ENCODE measurements around the gene TBC1D4.
A peak's percentile ranks its signal among the peaks of the same experiment; 100 is the strongest.

Gene TBC1D4

DNA sequence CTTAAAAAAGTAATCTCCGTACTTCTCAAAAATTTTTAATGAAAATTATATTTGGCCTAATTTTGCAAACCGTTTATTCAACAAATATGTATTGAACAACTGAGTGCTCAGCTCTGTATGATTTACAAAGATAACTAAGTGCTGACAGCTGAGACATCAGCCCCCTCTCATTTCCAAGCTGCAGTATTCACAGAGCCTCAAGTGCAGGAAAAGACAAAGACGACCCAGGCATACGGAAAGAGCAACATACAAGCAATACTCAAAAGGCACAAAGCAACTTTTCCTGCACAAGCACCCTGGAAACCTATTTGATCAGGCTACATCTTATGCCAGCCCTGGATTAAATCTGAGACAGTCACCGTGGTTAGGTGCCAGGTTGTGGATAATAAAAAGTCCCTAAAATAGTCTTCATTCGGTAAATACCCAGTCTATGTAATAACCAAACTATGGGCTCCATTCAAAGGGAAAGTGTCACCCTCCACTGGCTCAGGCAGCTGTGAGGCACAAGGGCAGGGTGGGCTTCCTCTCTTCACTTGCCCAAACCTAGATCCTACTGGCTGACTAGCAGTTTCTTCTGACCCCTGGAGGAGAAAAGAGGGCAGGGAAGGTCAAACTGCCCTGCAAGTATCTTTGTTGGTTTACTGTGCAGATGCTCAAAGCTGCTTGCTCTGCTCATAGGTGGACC, 65.5 kb downstream of the TBC1D4 start:
- no peak for DNase-seq (ENCODE audit: low read depth)

DNA sequence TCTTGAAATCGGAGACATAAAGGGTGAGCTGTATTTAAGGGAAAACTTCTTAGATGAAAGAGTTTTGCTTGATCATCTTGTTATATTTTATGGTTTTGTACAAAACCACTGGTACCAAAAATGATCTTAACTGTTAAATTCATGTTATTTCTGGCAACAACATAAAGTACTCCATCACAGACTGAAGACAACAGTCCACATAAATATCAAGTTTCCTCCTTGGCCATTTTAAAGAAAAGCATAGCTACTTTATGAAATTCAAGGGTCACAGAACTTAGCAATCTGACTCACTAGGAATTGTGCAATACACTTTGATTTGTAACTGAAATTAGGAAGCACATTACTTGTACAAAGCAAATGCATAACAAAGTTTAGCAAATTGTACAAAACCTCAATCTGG, 66.3 kb downstream of the TBC1D4 start:
- DNase-seq (ENCODE audit: low read depth): peak; percentile 93

DNA sequence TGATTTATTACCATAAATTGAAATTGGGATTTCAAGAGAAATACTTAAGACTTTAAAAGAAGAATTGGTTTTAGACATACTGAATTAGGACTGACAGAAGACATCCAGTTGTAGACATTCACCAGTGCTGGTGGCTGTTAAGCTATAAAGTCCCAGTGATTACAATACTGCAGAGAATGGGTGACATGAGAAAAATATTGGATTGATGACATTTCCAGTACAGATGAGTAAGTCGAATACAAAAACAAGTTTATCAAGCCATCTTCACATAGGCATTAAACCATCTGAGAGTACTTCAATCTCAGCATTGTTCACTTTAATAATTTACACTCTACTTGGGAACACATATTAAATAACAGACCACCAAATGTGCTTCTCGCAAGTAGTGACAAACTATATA, 66.8 kb downstream of the TBC1D4 start:
- DNase-seq (ENCODE audit: low read depth): no peak

- no peak for DNase-seq (ENCODE audit: low read depth)
Measured at GRCh38 chr13:75414036-75414827, 67.7 kb downstream of the TBC1D4 start.

DNA sequence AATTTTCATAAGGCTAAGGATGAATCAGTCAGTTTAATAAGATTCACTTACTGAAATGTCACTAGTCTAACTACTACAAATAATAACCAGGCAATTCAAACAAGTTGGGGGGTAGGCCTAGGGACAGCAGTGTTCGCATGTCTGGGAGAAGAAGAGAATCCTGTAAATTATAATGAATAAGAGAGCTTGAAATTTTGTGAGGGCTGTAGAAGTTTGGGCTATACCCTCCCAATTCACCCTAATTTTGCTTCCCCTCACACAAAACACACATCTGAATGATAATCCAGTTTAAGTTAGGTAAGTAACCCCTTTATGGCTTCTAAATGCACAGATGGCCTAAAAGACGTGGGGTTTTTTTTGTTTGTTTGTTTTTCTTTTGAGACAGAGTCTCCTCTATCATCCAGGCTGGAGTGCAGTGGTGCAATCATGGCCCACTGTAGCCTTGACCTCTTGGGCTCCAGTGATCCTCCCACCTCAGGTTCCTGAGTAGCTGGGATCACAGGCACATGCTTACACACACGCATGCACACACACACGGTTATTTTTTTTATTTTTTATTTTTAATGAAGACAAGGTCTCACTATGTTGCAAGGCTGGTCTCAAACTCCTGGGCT, 69.9 kb downstream of the TBC1D4 start:
- no peak for DNase-seq (ENCODE audit: low read depth)

DNA sequence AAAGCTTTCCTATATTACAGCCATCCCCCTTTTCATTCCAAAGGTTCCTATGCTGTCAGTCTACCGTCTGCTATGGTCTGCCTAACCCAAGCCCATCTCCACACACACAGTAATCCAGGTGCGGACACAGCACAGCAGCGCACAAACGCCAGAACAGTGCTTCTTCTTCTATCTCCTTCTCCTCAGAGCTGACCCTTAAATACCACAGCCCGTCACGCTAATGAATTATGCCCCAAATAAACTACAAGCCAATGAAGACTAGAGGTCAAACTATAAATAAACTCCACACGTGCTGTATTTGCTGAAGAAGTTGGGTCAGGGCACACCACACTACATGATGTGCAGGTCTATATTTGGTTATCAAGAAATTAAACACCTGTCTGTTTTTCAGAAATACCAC, 71.8 kb downstream of the TBC1D4 start:
- DNase-seq (ENCODE audit: low read depth): no peak

DNA sequence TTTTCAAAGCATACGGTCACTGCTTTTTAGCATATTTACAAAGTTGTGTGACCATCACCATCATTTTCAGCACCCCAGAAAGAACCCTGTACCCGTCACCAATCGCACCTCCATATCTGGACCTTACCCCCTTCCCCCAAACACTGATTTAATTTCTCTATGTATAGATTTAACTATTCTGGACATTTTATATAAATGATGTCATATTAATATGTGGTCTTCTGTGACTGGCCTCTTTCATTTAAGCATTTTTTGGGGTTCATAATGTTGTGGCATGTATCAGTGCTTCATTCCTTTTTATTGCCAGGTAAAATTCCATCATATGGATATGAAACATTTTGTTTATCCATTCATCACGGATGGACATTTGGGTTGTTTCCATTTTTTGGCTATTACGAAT, 74.0 kb downstream of the TBC1D4 start:
- no peak for DNase-seq (ENCODE audit: low read depth)

GRCh38 chr13:75407473-75407872, 74.5 kb downstream of the TBC1D4 start:
- no peak for DNase-seq (ENCODE audit: low read depth)

DNA sequence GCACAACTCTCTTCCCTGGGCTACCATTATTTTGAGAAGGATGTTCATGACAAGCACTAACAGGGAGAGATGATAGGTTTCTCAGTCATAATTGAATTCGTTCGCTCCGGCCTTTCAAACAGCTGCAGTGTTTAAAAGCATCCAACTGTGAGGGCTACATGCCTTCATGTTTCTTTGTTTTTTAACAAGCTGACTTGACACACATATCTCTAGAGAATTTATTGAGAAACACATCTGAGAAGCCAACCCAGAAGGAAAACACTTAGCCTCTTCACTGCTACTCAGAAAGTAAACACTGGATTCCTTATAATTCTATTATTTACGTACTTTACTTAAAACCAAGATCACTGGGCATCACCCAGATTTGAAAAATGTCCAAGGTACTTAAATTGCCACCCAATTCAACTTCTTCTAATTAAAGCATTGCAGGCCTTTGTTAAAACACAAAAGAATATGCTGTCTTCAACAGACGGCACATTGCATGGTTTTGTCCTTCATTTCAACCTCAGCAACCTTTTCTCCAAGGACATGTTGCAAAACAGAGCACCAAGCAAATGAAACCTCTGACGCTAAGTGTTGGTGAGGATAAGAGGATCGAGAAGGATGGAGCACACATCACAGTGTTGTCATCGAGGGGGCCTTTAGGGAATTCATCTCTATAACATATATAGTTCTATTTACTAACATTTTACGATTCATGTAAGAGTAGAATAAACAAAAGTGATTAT, 75.8 kb downstream of the TBC1D4 start:
- no peak for DNase-seq (ENCODE audit: low read depth)

DNA sequence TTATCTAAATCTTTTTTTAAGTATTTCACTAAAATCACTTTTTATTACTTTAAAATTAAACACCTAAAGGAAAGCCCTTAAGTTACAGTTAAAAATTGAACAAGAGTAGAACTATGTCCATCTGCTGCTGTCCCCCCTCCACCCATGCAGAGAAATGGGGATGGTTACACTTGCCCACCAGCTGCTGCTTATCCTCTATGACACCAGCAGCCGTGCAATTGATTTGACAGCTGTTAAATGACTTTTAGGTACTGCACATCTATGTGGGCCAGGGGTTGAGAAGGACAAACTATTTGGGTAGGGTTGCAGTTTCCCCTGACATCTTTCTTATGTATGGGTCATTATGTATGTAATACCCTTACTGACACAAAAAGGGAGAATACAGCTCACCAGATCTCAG, 77.2 kb downstream of the TBC1D4 start:
- no peak for DNase-seq (ENCODE audit: low read depth)

DNA sequence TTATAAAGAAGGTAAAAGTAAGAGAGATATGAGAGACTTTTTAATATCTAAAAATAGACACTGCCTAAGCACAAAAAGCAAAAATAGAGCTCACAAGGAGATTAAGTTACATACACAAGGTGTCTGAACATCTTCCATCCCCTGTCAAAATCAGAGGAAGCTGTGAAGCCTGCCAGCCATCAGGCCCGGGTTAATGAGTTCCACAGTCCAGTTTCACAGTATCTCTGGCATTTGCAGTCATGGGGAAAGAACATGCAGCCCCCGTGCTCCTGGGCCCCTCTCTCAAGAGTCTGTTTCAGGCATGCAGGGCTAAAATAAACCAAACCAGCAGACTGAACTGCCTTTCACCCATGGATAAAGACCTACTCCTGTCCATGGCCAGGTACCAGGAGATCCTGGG, 79.2 kb downstream of the TBC1D4 start:
- DNase-seq (ENCODE audit: low read depth): no peak

- no peak for DNase-seq (ENCODE audit: low read depth)
Measured at GRCh38 chr13:75400775-75401174, 81.2 kb downstream of the TBC1D4 start.

DNA sequence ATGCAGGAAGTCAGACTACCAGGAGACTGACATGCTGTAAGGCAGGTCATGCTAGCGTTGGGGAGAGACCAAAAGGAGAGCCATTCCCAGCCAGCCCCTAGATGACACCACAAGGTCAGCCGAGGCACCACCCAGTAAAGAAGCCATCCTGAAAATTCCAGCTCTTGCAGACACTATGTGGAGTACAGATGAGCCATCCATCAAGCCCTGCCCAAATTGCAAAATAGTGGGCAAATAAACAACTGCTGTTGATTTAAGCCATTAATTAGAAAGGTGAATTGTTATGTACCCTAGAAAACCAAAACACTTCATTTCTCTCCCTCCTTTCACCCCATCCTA, 82.1 kb downstream of the TBC1D4 start:
- DNase-seq (ENCODE audit: low read depth): no peak

DNA sequence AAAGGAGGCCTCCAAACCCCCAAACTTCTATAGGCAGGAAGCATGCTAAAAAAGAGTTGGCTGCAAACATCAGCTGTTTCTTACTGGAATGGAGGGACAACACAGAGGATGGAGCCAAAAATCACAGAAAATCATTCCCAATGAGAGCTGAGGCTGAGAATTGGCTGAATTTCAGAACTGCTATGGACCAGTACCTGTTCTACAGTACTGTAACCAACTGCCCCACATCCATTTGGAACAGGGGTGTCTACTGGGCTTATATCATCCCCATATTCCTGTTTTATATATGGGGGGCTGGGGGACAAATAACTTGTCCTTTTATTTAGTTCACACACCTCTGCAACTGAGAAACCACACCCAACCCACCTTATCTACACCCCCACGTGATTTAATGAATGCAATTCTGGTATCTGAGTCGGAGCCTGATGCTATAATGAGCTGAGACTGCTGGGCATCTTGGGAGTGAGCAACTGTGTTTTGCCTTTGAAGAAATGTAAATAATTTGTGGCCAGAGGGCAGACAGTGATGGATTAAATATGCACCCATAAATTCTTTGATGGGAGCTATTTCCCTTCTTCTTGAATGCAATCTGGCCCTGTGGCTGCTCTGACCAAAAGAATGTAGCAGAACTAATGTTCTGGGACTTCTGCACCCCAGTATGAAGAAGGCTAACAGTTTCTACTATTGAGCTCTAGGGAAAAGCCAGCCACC, 82.6 kb downstream of the TBC1D4 start:
- DNase-seq (ENCODE audit: low read depth): peak; percentile 56

DNA sequence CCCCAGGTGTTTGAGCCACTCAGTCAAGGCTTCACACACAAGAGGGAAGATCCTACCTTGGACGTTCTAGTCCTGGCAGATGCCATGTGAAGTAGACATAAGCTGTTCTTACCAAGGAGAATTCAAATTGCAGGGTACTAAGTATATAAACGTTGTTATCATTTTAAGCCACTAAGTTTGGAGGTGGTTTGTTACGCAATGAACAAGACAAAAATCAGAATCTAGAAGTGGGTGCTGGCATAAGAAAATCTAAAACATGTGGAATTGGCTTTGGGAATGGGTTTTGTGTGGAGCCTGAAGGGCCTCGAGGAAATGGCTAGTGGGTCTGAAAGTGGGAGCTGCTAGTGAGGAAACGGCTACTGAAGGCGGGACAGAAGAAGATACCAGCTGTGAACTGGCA, 83.9 kb downstream of the TBC1D4 start:
- no peak for DNase-seq (ENCODE audit: low read depth)

GRCh38 chr13:75395901-75396300, 86.1 kb downstream of the TBC1D4 start:
- DNase-seq (ENCODE audit: low read depth): no peak

DNA sequence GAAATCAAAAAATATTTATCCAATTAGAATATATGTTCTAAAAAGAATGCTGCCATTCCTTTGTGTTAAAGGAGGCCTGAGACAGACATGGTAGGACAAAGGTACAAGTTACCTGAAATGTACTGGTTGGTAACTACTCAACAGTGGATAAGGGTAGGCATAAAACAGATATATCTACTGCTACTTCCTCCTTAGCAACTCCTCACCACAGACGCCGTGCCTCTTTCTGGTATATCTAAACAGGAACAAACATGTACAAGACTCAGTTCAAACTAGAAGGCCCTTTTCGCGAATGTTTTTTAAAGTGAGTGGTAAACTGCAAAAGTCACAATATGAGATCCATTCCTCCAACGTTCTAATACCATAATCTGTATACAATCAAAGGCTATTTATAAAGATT, 86.9 kb downstream of the TBC1D4 start:
- no peak for DNase-seq (ENCODE audit: low read depth)

DNA sequence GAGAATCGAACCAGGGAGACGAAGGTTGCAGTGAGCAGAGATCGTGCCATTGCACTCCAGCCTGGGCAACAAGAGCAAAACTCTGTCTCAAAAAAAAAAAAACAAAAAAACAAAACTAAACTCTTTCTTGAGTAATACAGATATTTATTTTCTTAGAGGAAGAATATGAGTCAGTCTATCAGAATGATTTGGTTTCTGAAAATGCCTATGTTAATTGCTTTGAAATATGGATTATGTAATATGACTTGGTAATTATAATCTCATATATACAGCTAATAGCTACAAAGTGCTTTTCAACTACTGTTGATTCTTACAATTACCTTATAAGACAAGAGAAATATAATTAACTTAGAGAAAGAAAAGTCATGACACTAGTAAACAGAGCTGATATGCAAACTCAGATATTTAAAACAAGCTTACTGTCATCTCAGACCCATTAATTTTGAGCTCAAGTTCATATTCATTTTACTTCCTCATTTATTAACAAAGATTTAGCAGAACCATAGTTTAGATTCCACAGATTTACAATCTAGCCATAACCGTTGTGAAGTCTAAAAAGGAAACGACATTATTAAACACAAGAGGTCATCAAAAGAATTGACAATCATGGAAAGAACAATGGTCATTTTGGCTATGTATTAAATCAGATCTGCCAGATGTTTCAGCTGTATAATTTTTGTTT, 88.0 kb downstream of the TBC1D4 start:
- no peak for DNase-seq (ENCODE audit: low read depth)

- DNase-seq (ENCODE audit: low read depth): no peak
Measured at GRCh38 chr13:75391432-75392100, 90.4 kb downstream of the TBC1D4 start.

DNA sequence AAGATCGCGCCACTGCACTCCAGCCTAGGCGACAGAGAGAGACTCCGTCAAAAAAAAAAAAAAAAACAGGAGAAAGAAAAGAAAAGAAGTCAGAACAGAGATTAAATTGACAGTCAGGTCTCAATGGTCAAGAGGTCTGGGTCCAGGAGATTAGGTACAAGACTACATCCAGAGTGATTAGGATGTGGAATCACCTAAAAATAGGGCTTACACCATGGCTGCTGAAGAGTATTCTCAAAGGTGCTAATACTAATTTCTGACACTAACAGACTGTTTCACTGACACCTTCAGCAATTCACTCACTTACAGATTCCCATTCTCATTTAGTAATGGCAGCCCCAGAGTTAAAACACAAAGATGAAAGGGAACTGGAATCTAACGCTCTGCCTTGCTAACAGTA, 91.7 kb downstream of the TBC1D4 start:
- no peak for DNase-seq (ENCODE audit: low read depth)

DNA sequence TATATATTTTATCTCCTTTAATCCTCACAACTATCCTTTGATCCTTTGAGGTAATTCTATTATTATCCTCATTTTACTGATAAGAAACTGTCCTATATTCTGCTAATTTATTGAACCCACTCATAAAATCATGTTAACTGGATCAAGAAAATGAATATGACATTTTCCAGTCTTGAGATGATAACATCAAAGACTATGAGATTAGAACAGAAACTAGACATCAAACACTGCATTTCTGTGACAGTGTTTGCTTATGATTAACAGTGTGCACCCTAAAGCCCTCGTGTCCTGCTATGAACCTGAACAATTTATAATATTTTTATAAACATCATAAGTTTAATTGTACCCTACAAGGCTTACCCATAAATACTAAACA, 96.3 kb downstream of the TBC1D4 start:
- DNase-seq (ENCODE audit: low read depth): no peak

Data from iris pigment epithelial cell (primary cell).